GM23248 (cell line): ENCODE results near the gene OPCML. TPM values are rescaled to one million over a fixed set of nuclear protein-coding genes. Genes with fewer than 3 reads are reported as not detected.

Source experiments
- DNase-seq: peaks from one replicate; pipeline ENCODE4 v3.0.0-alpha.2; 2015
- H2AFZ ChIP-seq: fragments of 200-600 bp; sonication (generic); 2 replicates; pipeline ENCODE4 v1.6.1; 2016; ENCODE audit warnings: antibody characterized with exemption
- H3F3A ChIP-seq: fragments of 200-600 bp; sonication (generic); 2 replicates; pipeline ENCODE4 v1.6.1; 2016; ENCODE audit warnings: mild to moderate bottlenecking, antibody characterized with exemption, mixed run types; ENCODE audit not compliant: insufficient read depth
- H3K27ac ChIP-seq: fragments of 200-600 bp; sonication (generic); 2 replicates; pipeline ENCODE4 v1.5.1; 2016; ENCODE audit warnings: mild to moderate bottlenecking
- H3K27me3 ChIP-seq: fragments of 200-600 bp; sonication (generic); replicated peaks from 2 replicates; pipeline ENCODE4 v1.6.1; 2016; ENCODE audit warnings: mild to moderate bottlenecking; ENCODE audit not compliant: insufficient read depth
- H3K36me3 ChIP-seq: fragments of 200-600 bp; sonication (generic); 2 replicates; pipeline ENCODE4 v1.6.1; 2016; ENCODE audit warnings: low read depth, mild to moderate bottlenecking
- H3K4me1 ChIP-seq: fragments of 200-600 bp; sonication (generic); 2 replicates; pipeline ENCODE4 v1.6.1; 2016; ENCODE audit warnings: mild to moderate bottlenecking; ENCODE audit not compliant: insufficient read depth
- H3K4me2 ChIP-seq: fragments of 200-600 bp; sonication (generic); one replicate; pipeline ENCODE4 v1.6.1; 2016; ENCODE audit warnings: mild to moderate bottlenecking; ENCODE audit not compliant: unreplicated experiment
- H3K4me3 ChIP-seq: fragments of 200-600 bp; sonication (generic); 2 replicates; pipeline ENCODE4 v1.5.1; 2016; ENCODE audit warnings: mild to moderate bottlenecking
- H3K79me2 ChIP-seq: fragments of 200-600 bp; sonication (generic); 2 replicates; pipeline ENCODE4 v1.6.1; 2016; ENCODE audit warnings: mild to moderate bottlenecking; ENCODE audit not compliant: insufficient read depth
- H3K9ac ChIP-seq: fragments of 200-600 bp; sonication (generic); 2 replicates; pipeline ENCODE4 v1.6.1; 2016; ENCODE audit warnings: mild to moderate bottlenecking
- H3K9me2 ChIP-seq: fragments of 200-600 bp; sonication (generic); 2 replicates; pipeline ENCODE4 v1.6.1; 2016; ENCODE audit warnings: mixed run types, mild to moderate bottlenecking, moderate library complexity; ENCODE audit not compliant: insufficient read depth
- H3K9me3 ChIP-seq: fragments of 200-600 bp; sonication (generic); one replicate; pipeline ENCODE4 v1.6.1; 2017; ENCODE audit warnings: low read depth
- H4K20me1 ChIP-seq: fragments of 200-600 bp; sonication (generic); 2 replicates; pipeline ENCODE4 v1.6.0; 2016; ENCODE audit not compliant: insufficient read depth
- EZH2 ChIP-seq: fragments of 200-600 bp; sonication (generic); IDR thresholded peaks from 2 replicates; pipeline ENCODE4 v1.6.1; 2018; ENCODE audit warnings: antibody characterized with exemption, mild to moderate bottlenecking; ENCODE audit not compliant: insufficient read depth, poor library complexity, severe bottlenecking
- EZH2phosphoT487 ChIP-seq: fragments of 200-600 bp; sonication (generic); IDR thresholded peaks from 2 replicates; pipeline ENCODE4 v1.6.1; 2018; ENCODE audit warnings: antibody characterized with exemption, moderate library complexity, mild to moderate bottlenecking, low read depth; ENCODE audit not compliant: insufficient read depth
- WGBS, 2 experiments: methylation state at CpG; one replicate each; pipeline ENCODE4 v1.1.6; 2015 to 2017; ENCODE audit warnings: low lambda C conversion rate in 2 of 2, low coverage in 1 of 2; ENCODE audit errors: missing lambda C conversion rate in 2 of 2; 5-methylcytosine and 5-hydroxymethylcytosine counted together
- in situ Hi-C: fragments of 300-500 bp; cut with MboI; formaldehyde crosslinking; loops from 2 replicates; pipeline ENCODE4 v1.15.0; 2020
- polyA plus RNA-seq: library from polyadenylated mRNA; unstranded; fragments of >200 nt; fragmentation: Nextera tagmentation; extraction: Ambion mirVana; gene quantifications from 2 replicates; pipeline ENCODE4 v1.2.1, GENCODE V29; 2016
- total RNA-seq: library from RNA; depleted of rRNA; stranded (reverse); fragments of >200 nt; shearing (Covaris generic); gene quantifications from 2 replicates; pipeline ENCODE4 v1.2.3, GENCODE V29; 2014

The OPCML gene
- total and polyA plus RNA-seq, 2 experiments from 2014 or later: 0.69 to 1.6 TPM

GRCh38 chr11:133176748-133177147 is 355.6 kb downstream of the OPCML start:
- TF ChIP-seq EZH2: no peak
- no peak for TF ChIP-seq EZH2phosphoT487
- 15 to 26% methylated on average over 4 of the region's 4 CpGs for WGBS, 2 experiments
- DNase-seq: no peak
- no peak overlapping the region for H2AFZ ChIP-seq
- no peaks in the 10 kb centered on the region for H3K27me3 ChIP-seq
- H3K9me2 ChIP-seq: no peaks in the 10 kb centered on the region
- H3K4me2 ChIP-seq: no peak overlapping the region
- H3K9ac ChIP-seq: no peak overlapping the region
- no peak overlapping the region for H3K4me3 ChIP-seq
- no peaks in the 10 kb centered on the region for H3K36me3 ChIP-seq
- no peaks in the 10 kb centered on the region for H4K20me1 ChIP-seq
- H3K27ac ChIP-seq: no peak overlapping the region
- no peaks in the 10 kb centered on the region for H3K9me3 ChIP-seq
- H3K79me2 ChIP-seq: no peaks in the 10 kb centered on the region
- H3K4me1 ChIP-seq: no peaks in the 10 kb centered on the region
- in situ Hi-C loops: no loop called here
- no peaks in the 10 kb centered on the region for H3F3A ChIP-seq

- no peak overlapping the region for H3K4me2 ChIP-seq
- in situ Hi-C loops: no loop called here
- H3K4me3 ChIP-seq: no peak overlapping the region
- no peaks in the 10 kb centered on the region for H4K20me1 ChIP-seq
- no peaks in the 10 kb centered on the region for H3K9me3 ChIP-seq
- 23% methylated on average over 2 of the region's 2 CpGs for WGBS, 2 experiments
- H3K9ac ChIP-seq: no peak overlapping the region
- no peak for TF ChIP-seq EZH2
- TF ChIP-seq EZH2phosphoT487: no peak
- H3K27me3 ChIP-seq: no peaks in the 10 kb centered on the region
- DNase-seq: no peak
- H3K9me2 ChIP-seq: no peaks in the 10 kb centered on the region
- no peaks in the 10 kb centered on the region for H3K4me1 ChIP-seq
- no peaks in the 10 kb centered on the region for H3K79me2 ChIP-seq
- H3K27ac ChIP-seq: no peak overlapping the region
- no peaks in the 10 kb centered on the region for H3F3A ChIP-seq
- no peak overlapping the region for H2AFZ ChIP-seq
- H3K36me3 ChIP-seq: no peaks in the 10 kb centered on the region
These were observed 357.2 kb downstream of the OPCML start for GRCh38 chr11:133175103-133175502.

DNA sequence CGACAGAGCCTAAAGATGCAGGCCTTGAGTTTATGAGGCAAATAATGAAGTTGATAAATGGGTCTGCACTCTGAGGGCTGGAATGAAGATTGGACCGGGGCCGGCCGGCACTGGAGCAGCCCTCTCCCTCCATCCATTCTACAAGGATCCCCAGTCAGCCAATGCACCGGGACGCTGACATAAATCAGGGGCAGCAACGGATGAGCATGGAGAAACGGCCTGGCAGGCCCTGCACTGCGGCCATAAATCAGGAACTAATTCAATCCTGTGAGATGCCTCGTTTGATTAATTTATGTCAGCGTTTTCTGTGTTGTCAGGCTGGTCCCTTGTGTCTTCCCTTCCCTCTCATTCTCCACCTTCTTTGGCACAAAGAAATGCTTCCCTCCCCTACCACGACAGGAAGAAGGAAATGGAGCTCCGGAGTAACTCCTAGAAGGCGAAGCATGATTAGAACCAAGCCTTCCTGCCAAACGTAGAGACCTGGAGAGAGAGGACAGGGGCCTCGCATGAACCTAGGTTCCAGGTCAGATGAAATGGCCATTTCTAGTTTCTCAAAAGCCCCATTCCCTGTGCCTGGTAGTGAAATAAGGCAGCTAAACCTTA is 358.4 kb downstream of the OPCML start:
- H2AFZ ChIP-seq: no peak overlapping the region
- H3K36me3 ChIP-seq: no peaks in the 10 kb centered on the region
- no peaks in the 10 kb centered on the region for H3K9me2 ChIP-seq
- DNase-seq: no peak
- WGBS, 2 experiments: 15 to 17% methylated on average over 16 of the region's 16 CpGs
- no peaks in the 10 kb centered on the region for H3K27me3 ChIP-seq
- TF ChIP-seq EZH2 (no peak), EZH2phosphoT487 (no peak)
- H3K27ac ChIP-seq: no peak overlapping the region
- H3K4me2 ChIP-seq: no peak overlapping the region
- H3K9me3 ChIP-seq: no peaks in the 10 kb centered on the region
- H3K79me2 ChIP-seq: no peaks in the 10 kb centered on the region
- H4K20me1 ChIP-seq: no peaks in the 10 kb centered on the region
- H3K9ac ChIP-seq: no peak overlapping the region
- H3K4me3 ChIP-seq: no peak overlapping the region
- no peaks in the 10 kb centered on the region for H3F3A ChIP-seq
- in situ Hi-C loops: no loop called here
- no peaks in the 10 kb centered on the region for H3K4me1 ChIP-seq

- in situ Hi-C loops: no loop called here
- Histone ChIP-seq H3K4me2 (no peak overlapping the region), H3K9ac (no peak overlapping the region), H3K9me2 (no peaks in the 10 kb centered on the region), H3K4me3 (no peak overlapping the region), H3K27ac (no peak overlapping the region), H3K27me3 (no peaks in the 10 kb centered on the region), H2AFZ (no peak overlapping the region), H4K20me1 (no peaks in the 10 kb centered on the region), H3K79me2 (no peaks in the 10 kb centered on the region), H3F3A (no peaks in the 10 kb centered on the region), H3K4me1 (no peaks in the 10 kb centered on the region), H3K36me3 (no peaks in the 10 kb centered on the region), H3K9me3 (no peaks in the 10 kb centered on the region)
- TF ChIP-seq EZH2phosphoT487 (no peak), EZH2 (no peak)
- no peak for DNase-seq
- whole genome bisulfite sequencing, 2 experiments: 20 to 22% methylated on average over 5 of the region's 5 CpGs
These were observed 360.0 kb downstream of the OPCML start for GRCh38 chr11:133172349-133172748.

- no peaks in the 10 kb centered on the region for H3K9me2 ChIP-seq
- H3K4me3 ChIP-seq: no peak overlapping the region
- no peaks in the 10 kb centered on the region for H3K36me3 ChIP-seq
- no peaks in the 10 kb centered on the region for H3K27me3 ChIP-seq
- 14 to 29% methylated on average over 4 of the region's 4 CpGs for WGBS, 2 experiments
- DNase-seq: no peak
- H3K9ac ChIP-seq: no peak overlapping the region
- H3K4me2 ChIP-seq: no peak overlapping the region
- TF ChIP-seq EZH2: no peak
- no peak for TF ChIP-seq EZH2phosphoT487
- H3F3A ChIP-seq: no peaks in the 10 kb centered on the region
- H2AFZ ChIP-seq: no peak overlapping the region
- H3K9me3 ChIP-seq: no peaks in the 10 kb centered on the region
- no peaks in the 10 kb centered on the region for H3K4me1 ChIP-seq
- no peak overlapping the region for H3K27ac ChIP-seq
- no peaks in the 10 kb centered on the region for H3K79me2 ChIP-seq
- H4K20me1 ChIP-seq: no peaks in the 10 kb centered on the region
- in situ Hi-C loops: no loop called here
These were observed 360.9 kb downstream of the OPCML start for GRCh38 chr11:133171374-133171773.
